Esophagus (tissue), 2 donors: ENCODE measurements around the gene COX19. TPM values are rescaled to one million over a fixed set of nuclear protein-coding genes. Genes with fewer than 3 reads are reported as not detected.
A peak's percentile ranks its signal among the peaks of the same experiment; 100 is the strongest.

Source experiments
- H3K27ac ChIP-seq, 2 donors: one replicate each; pipeline ENCODE4 v1.5.1; 2013; ENCODE audit warnings: low read depth in 2 of 2, mild to moderate bottlenecking in 2 of 2, inconsistent platforms in 1 of 2, low read length in 1 of 2, moderate library complexity in 1 of 2
- H3K27me3 ChIP-seq, 2 donors: one replicate each; pipeline ENCODE4 v1.6.1; 2013; ENCODE audit warnings: low read length in 2 of 2, control low read depth in 1 of 2, mild to moderate bottlenecking in 1 of 2; ENCODE audit not compliant: insufficient read depth in 2 of 2, control insufficient read depth in 1 of 2
- H3K36me3 ChIP-seq, 2 donors: one replicate each; pipeline ENCODE4 v1.6.1; 2013; ENCODE audit warnings: low read length in 1 of 2; ENCODE audit not compliant: control insufficient read depth in 2 of 2, insufficient read depth in 2 of 2
- H3K4me1 ChIP-seq, 2 donors: one replicate each; pipeline ENCODE4 v1.6.1; 2013; ENCODE audit warnings: low read length in 1 of 2; ENCODE audit not compliant: control insufficient read depth in 2 of 2, insufficient read depth in 2 of 2
- H3K4me3 ChIP-seq, 2 donors: one replicate each; pipeline ENCODE4 v1.5.1; 2013; ENCODE audit warnings: low read length in 2 of 2, mild to moderate bottlenecking in 2 of 2, low read depth in 1 of 2, moderate library complexity in 1 of 2
- H3K9me3 ChIP-seq, 2 donors: one replicate each; pipeline ENCODE4 v1.6.1; 2013; ENCODE audit warnings: mild to moderate bottlenecking in 2 of 2, low read depth in 1 of 2, low read length in 1 of 2, moderate library complexity in 1 of 2; ENCODE audit not compliant: control insufficient read depth in 2 of 2, insufficient read depth in 1 of 2
- WGBS, 2 donors: extraction: QIAGEN DNeasy Blood & Tissue Kit; methylation state at CpG; one replicate each; pipeline ENCODE4 v1.1.7; 2013; 5-methylcytosine and 5-hydroxymethylcytosine counted together
- polyA plus RNA-seq, 2 donors: library from polyadenylated mRNA; stranded (reverse); fragments of 200-250 nt; gene quantifications; one replicate each; pipeline ENCODE4 v1.2.3, GENCODE V29; 2013
- donor health status: healthy with polysubstance abuse.
- donor health status: Bipolar disorder and iron deficiency.

The COX19 gene
- polyA plus RNA-seq, 2 donors = 4.1 to 5.5 TPM

GRCh38 chr7:985915-986741 is 10.8 kb upstream of the COX19 start:
- Histone ChIP-seq H3K4me1 (peaks cover 5 to 15% of the 10 kb centered on the region in 2 donors), H3K4me3 (no peak overlapping the region), H3K27ac (no peak overlapping the region), H3K27me3 (peaks cover 0 to 2% of the 10 kb centered on the region in 2 donors), H3K36me3 (no peaks in the 10 kb centered on the region), H3K9me3 (no peaks in the 10 kb centered on the region)
- WGBS, 2 donors = 54 to 63% methylated on average over 40 to 41 of the region's 41 CpGs

DNA sequence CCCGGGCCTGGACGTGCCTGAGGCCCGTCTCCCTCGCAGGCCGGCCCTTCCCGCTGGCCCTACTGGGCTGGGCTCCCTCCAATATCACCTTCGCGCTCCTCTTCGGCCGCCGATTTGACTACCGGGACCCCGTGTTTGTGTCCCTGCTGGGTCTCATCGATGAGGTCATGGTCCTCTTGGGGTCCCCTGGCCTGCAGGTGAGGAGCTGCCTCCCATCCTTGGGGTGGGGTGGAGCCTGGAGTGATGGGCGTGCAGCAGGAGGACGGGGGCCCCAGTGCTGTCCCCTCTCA is 9.7 kb upstream of the COX19 start:
- H3K27ac ChIP-seq = no peak overlapping the region
- no peaks in the 10 kb centered on the region for H3K36me3 ChIP-seq
- no peak overlapping the region for H3K4me3 ChIP-seq
- H3K4me1 ChIP-seq = peaks cover 5 to 15% of the 10 kb centered on the region in 2 donors
- H3K27me3 ChIP-seq = peaks cover 0 to 2% of the 10 kb centered on the region in 2 donors
- WGBS, 2 donors = 58 to 73% methylated on average over 16 of the region's 16 CpGs
- no peaks in the 10 kb centered on the region for H3K9me3 ChIP-seq

GRCh38 chr7:984361-985126 is 9.2 kb upstream of the COX19 start:
- H3K36me3 ChIP-seq = no peaks in the 10 kb centered on the region
- peaks cover 5 to 15% of the 10 kb centered on the region in 2 donors for H3K4me1 ChIP-seq
- H3K27me3 ChIP-seq = peaks cover 0 to 2% of the 10 kb centered on the region in 2 donors
- no peaks in the 10 kb centered on the region for H3K9me3 ChIP-seq
- H3K4me3 ChIP-seq = no peak overlapping the region
- 73 to 83% methylated on average over 36 to 39 of the region's 39 CpGs for WGBS, 2 donors
- H3K27ac ChIP-seq = no peak overlapping the region

- peaks cover 5 to 15% of the 10 kb centered on the region in 2 donors for H3K4me1 ChIP-seq
- H3K27me3 ChIP-seq = no peaks in the 10 kb centered on the region
- no peak overlapping the region for H3K4me3 ChIP-seq
- H3K27ac ChIP-seq = no peak overlapping the region
- H3K36me3 ChIP-seq = no peaks in the 10 kb centered on the region
- H3K9me3 ChIP-seq = no peaks in the 10 kb centered on the region
- 74 to 79% methylated on average over 20 of the region's 20 CpGs for WGBS, 2 donors
Observed at GRCh38 chr7:983616-984071, 8.3 kb upstream of the COX19 start.

DNA sequence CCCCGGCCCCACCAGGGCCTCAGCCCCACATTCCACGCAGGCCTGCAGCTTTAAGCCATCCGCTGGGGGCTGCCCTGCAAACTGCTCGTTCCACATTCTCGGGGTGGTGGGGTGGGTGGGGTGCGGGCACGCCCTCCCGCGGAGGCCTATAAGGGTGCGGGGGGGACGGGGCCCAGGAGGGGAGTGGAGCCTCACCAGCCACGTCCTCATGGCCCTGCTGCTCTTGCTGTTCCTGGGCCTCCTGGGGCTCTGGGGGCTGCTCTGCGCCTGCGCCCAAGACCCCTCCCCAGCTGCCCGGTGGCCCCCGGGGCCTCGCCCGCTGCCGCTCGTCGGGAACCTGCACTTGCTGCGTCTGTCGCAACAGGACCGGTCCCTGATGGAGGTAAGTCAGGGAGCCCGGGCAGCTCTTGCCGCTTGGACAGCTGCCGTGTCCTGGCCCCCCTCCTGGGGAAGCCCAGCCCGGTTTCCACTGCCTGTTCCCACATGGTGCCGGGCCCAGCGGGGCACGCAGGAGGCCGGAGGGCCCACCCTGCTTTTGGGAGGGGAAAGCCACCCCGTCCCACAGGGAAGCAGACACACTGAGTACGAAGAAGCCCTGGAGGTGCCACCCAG is 7.8 kb upstream of the COX19 start, which contains the start of gene CYP2W1:
Gene CYP2W1 (plus strand): TSS at position 178 of the 612 bp plus-strand sequence. CDS start 31 bp downstream, at position 209.
- Histone ChIP-seq H3K4me1 (peaks cover 5 to 15% of the 10 kb centered on the region in 2 donors), H3K9me3 (no peaks in the 10 kb centered on the region), H3K4me3 (no peak within 1 kb of the TSS), H3K36me3 (no peaks in the 10 kb centered on the region), H3K27me3 (no peaks in the 10 kb centered on the region), H3K27ac (peak within 1 kb of the TSS in 1 of 2 donors; percentile 19)
- 42 to 52% methylated on average over 30 to 34 of the region's 34 CpGs for WGBS, 2 donors

- no peak overlapping the region for H3K4me3 ChIP-seq
- H3K27ac ChIP-seq = peak overlapping the region in 1 of 2 donors; percentile 19
- no peaks in the 10 kb centered on the region for H3K27me3 ChIP-seq
- H3K4me1 ChIP-seq = peaks cover 5 to 15% of the 10 kb centered on the region in 2 donors
- no peaks in the 10 kb centered on the region for H3K9me3 ChIP-seq
- WGBS, 2 donors = 39 to 56% methylated on average over 10 of the region's 10 CpGs
- H3K36me3 ChIP-seq = no peaks in the 10 kb centered on the region
Observed at GRCh38 chr7:982511-983003, 7.2 kb upstream of the COX19 start.

DNA sequence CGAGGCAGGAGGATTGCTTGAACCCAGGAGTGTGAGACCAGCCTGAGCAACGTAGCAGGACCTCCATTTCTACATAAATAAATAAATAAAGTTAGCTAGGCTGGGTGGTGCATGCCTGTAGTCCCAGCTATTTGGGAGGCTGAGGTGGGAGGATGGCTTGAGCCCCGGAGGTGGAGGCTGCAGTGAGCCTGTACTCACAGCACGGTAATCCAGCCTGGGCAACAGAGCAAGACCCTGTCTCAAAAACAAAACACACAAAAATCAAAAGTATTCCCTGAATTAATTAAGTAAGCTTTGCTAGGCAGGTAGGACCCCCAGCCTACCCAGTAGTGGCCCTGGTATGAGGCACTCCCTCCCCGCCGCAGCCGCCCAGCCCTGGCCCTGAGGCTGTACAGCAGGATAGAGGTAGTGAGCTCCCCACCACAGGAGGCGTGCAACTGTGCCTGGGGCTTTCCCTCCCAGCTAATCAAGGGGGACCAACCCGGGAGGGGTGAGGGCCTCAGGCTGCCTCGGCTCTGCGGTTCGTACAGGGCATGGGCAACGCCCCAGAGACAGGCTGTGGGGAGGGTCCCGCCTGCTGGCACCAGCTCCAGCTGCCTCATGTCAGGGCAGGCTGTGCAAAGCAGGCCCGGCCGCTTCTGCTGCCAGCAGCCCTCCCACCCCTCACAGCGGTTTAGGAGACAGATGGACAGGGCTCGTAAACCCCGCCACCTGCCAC is 6.6 kb upstream of the COX19 start:
- H3K36me3 ChIP-seq = no peaks in the 10 kb centered on the region
- no peaks in the 10 kb centered on the region for H3K9me3 ChIP-seq
- H3K27me3 ChIP-seq = no peaks in the 10 kb centered on the region
- no peak overlapping the region for H3K4me3 ChIP-seq
- WGBS, 2 donors = 57 to 67% methylated on average over 19 of the region's 19 CpGs
- peak overlapping the region in 1 of 2 donors; percentile 19 for H3K27ac ChIP-seq
- H3K4me1 ChIP-seq = peaks cover 5 to 15% of the 10 kb centered on the region in 2 donors

GRCh38 chr7:979886-980571 is 4.7 kb upstream of the COX19 start:
- 65 to 76% methylated on average over 15 of the region's 15 CpGs for WGBS, 2 donors
- Histone ChIP-seq H3K27ac (no peak overlapping the region), H3K36me3 (no peaks in the 10 kb centered on the region), H3K27me3 (no peaks in the 10 kb centered on the region), H3K9me3 (no peaks in the 10 kb centered on the region), H3K4me3 (no peak overlapping the region), H3K4me1 (peaks cover 5 to 19% of the 10 kb centered on the region in 2 donors)
